Testis (tissue), 3 donors: ENCODE results near the gene ARPC2. TPM values are rescaled to one million over a fixed set of nuclear protein-coding genes. Genes with fewer than 3 reads are reported as not detected.

Experiments used
- DNase-seq: peaks from one replicate; pipeline ENCODE4 v3.0.0-alpha.2; 2019
- H3K27ac ChIP-seq, 2 donors: fragments of 200-600 bp; sonication (generic); one replicate each; pipeline ENCODE4 v1.5.1; 2019
- H3K27me3 ChIP-seq: fragments of 200-600 bp; sonication (generic); one replicate; pipeline ENCODE4 v1.5.1; 2019
- H3K36me3 ChIP-seq: fragments of 200-600 bp; sonication (generic); one replicate; pipeline ENCODE4 v1.5.1; 2017; ENCODE audit warnings: low read depth; ENCODE audit errors: missing control alignments
- H3K4me1 ChIP-seq: fragments of 200-600 bp; sonication (generic); one replicate; pipeline ENCODE4 v1.5.1; 2019
- H3K4me3 ChIP-seq, 2 donors: fragments of 200-600 bp; sonication (generic); one replicate each; pipeline ENCODE4 v1.5.1; 2017 to 2019
- H3K9me3 ChIP-seq: fragments of 200-600 bp; sonication (generic); one replicate; pipeline ENCODE4 v1.5.1; 2017
- POLR2A ChIP-seq: fragments of 450-650 bp; IDR thresholded peaks from one replicate; pipeline ENCODE4 v1.6.1; 2017; ENCODE audit warnings: antibody characterized with exemption, mild to moderate bottlenecking, moderate library complexity
- WGBS, 2 donors: methylation state at CpG; one replicate each; pipeline ENCODE4 v1.1.5; 2018; 5-methylcytosine and 5-hydroxymethylcytosine counted together
- intact Hi-C: fragments of 100-400 bp; cut with DNase I; formaldehyde crosslinking; loops from one replicate; pipeline ENCODE4 v1.15.1; 2023; ENCODE audit warnings: low total_unique reads
- polyA plus RNA-seq: library from polyadenylated mRNA; stranded (reverse); fragments of 350-450 nt; fragmentation: Illumina TruSeq; extraction: RNeasy Lipid Tissue Mini Kit (QIAGEN cat#74804); gene quantifications from one replicate; pipeline ENCODE4 v1.2.3, GENCODE V29; 2014; ENCODE audit warnings: low read depth, low replicate concordance; ENCODE audit not compliant: insufficient read depth
- total RNA-seq, 2 donors: library from RNA; depleted of rRNA; stranded (reverse); fragments of >200 nt; gene quantifications; one replicate each; pipeline ENCODE4 v1.2.3, GENCODE V29; 2016
- TF ChIP-seq, protein P1 (sequence below), 3 experiments: fragments of 450-650 bp in 2 of 3; fragments of 200-600 bp in 1 of 3; sonication (generic) in 1 of 3; IDR thresholded peaks; one replicate each; pipeline ENCODE4 v1.5.1; 2016 to 2019; ENCODE audit warnings: antibody characterized with exemption in 3 of 3, mild to moderate bottlenecking in 2 of 3, moderate library complexity in 1 of 3

ARPC2 gene
- total and polyA plus RNA-seq, 3 donors from 2014 or later: 255 to 338 (median 271) TPM

DNA sequence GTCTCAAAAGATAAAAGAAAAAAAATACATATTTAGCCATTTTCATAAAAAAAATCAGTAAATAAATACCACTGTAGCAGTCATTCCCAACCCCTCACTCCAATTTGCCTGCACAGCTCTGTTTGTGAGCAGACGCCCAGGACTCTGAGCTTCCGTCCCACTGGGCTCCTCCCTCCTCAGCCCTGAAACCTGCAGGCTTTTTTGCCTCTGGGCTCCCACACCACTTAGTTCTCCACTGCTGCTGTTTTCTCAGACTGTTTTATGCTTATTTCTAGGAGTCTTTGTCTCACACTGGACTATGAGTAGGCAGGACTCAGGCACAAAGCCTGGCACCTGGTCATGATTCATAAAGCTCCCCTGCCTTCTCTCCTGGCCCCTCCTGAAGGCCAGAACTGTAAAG lies 44.1 kb upstream of the ARPC2 start:
- TF ChIP-seq, protein P1, sequence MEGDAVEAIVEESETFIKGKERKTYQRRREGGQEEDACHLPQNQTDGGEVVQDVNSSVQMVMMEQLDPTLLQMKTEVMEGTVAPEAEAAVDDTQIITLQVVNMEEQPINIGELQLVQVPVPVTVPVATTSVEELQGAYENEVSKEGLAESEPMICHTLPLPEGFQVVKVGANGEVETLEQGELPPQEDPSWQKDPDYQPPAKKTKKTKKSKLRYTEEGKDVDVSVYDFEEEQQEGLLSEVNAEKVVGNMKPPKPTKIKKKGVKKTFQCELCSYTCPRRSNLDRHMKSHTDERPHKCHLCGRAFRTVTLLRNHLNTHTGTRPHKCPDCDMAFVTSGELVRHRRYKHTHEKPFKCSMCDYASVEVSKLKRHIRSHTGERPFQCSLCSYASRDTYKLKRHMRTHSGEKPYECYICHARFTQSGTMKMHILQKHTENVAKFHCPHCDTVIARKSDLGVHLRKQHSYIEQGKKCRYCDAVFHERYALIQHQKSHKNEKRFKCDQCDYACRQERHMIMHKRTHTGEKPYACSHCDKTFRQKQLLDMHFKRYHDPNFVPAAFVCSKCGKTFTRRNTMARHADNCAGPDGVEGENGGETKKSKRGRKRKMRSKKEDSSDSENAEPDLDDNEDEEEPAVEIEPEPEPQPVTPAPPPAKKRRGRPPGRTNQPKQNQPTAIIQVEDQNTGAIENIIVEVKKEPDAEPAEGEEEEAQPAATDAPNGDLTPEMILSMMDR (IDR thresholded peaks at IDR 0.05): no peak
- no peak for TF ChIP-seq POLR2A
- intact Hi-C loops: no loop called here
- DNase-seq: no peak
- Histone ChIP-seq H3K9me3 (no peaks in the 10 kb centered on the region), H3K4me3 (no peak overlapping the region), H3K27ac (no peak overlapping the region), H3K4me1 (no peaks in the 10 kb centered on the region), H3K36me3 (no peaks in the 10 kb centered on the region), H3K27me3 (no peaks in the 10 kb centered on the region)
- WGBS, 2 donors: 86 to 87% methylated on average over 2 of the region's 2 CpGs

DNA sequence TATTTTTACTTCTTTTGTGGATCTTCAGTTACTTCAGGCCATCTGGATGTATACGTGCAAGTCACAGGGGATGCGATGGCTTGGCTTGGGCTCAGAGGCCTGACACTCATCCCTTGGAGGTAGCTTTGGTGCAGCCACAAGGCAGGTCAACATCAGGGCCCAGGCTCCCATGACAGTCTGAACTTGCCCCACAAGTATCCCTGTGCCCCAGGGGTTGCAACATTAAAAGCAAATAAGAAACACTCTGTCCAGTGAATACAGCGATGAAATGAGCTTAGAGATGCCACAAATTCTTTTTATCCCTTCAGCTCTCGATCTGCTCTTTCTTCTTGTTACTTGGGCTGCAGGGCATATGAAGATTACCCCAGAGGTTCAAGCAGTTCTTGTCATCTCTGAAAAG lies 37.2 kb upstream of the ARPC2 start:
- no peak overlapping the region for H3K4me3 ChIP-seq
- H3K36me3 ChIP-seq: no peaks in the 10 kb centered on the region
- no peak overlapping the region for H3K27ac ChIP-seq
- no peaks in the 10 kb centered on the region for H3K27me3 ChIP-seq
- no peaks in the 10 kb centered on the region for H3K4me1 ChIP-seq
- TF ChIP-seq, protein P1 (IDR thresholded peaks at IDR 0.05): no peak
- TF ChIP-seq POLR2A: no peak
- H3K9me3 ChIP-seq: no peaks in the 10 kb centered on the region
- 84 to 90% methylated on average over 4 of the region's 4 CpGs for WGBS, 2 donors
- no peak for DNase-seq
- intact Hi-C loops: no loop called here

DNA sequence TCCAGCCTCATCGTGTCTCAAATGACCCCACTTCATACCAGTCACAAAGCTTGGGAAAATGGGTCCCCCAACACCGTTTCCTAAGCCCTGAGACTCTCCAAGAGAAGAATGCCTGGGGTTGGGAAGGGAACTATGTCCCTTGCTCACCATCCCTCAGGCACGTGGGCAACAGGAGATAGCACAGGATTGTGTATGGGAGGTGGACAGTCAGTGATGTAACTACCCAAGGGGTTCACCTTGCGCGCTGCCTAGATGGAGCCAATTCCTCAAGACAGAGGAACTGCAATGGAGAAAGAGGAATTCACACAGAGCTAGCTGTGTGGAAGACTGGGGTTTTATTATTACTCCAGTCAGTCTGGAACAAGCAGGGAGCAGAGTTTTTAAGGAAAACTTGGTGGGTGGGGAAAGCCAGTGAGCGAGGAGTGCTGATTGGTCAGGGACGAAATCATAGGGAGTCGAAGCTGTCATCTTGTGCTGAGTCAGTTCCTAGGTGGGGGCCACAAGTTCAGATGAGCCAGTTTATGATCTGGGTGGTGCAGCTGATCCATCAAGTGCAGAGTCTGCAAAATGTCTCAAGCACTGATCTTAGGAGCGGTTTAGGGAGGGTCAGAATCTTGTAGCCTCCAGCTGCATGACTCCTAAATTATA lies 36.4 kb upstream of the ARPC2 start:
- Histone ChIP-seq H3K4me1 (no peaks in the 10 kb centered on the region), H3K36me3 (no peaks in the 10 kb centered on the region), H3K9me3 (no peaks in the 10 kb centered on the region), H3K4me3 (no peak overlapping the region), H3K27me3 (no peaks in the 10 kb centered on the region), H3K27ac (no peak overlapping the region)
- intact Hi-C loops: no loop called here
- TF ChIP-seq POLR2A: no peak
- TF ChIP-seq, protein P1 (IDR thresholded peaks at IDR 0.05): no peak
- DNase-seq: no peak
- whole genome bisulfite sequencing, 2 donors: 68 to 72% methylated on average over 9 of the region's 9 CpGs

DNA sequence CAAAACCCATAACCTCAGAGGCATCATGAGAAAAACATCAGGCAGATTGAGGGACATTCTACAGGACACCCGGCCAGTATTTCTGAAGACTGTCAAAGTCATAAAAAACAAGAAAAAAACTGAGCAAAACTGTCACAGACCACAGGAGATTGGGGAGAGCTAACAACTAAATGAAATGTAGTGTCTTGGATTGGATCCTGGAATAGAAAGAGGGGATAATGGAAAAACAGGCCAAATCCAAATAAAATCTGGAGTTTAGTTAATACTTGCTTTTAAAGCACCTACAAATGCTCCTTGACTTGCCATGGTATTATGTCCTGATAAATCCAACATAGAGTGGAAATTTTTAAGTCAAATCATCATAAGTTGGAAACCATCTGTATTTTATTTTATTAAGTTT lies 32.7 kb upstream of the ARPC2 start:
- DNase-seq: no peak
- Histone ChIP-seq H3K4me3 (no peak overlapping the region), H3K27me3 (no peaks in the 10 kb centered on the region), H3K9me3 (no peaks in the 10 kb centered on the region), H3K36me3 (no peaks in the 10 kb centered on the region), H3K27ac (no peak overlapping the region), H3K4me1 (no peaks in the 10 kb centered on the region)
- WGBS, 2 donors: 87 to 96% methylated on average over 1 of the region's 1 CpG
- no peak for TF ChIP-seq POLR2A
- TF ChIP-seq, protein P1 (IDR thresholded peaks at IDR 0.05): no peak
- intact Hi-C loops: no loop called here

DNA sequence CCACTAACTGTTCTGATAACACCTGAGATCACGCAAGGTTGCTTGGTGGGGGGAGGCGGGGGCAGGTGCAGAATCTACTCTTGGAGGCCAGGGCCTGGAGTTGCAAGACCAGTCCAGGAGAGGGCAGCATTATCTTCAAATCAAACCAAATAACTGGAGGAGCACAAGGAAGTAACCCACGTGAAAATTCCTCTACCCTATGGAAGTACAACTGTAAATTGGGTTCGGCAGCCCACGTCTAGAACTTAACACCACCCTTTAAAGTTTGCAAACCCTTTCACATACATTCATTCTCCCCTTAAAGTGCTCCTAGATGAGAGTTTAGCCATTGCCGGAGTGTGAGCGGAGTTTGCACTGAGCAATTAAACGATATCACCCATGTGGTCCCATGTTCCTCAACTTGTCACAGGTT lies 30.6 kb upstream of the ARPC2 start:
- Histone ChIP-seq H3K27ac (no peak overlapping the region), H3K9me3 (no peaks in the 10 kb centered on the region), H3K4me1 (no peaks in the 10 kb centered on the region), H3K27me3 (no peaks in the 10 kb centered on the region), H3K36me3 (no peaks in the 10 kb centered on the region), H3K4me3 (no peak overlapping the region)
- no peak for TF ChIP-seq POLR2A
- TF ChIP-seq, protein P1 (IDR thresholded peaks at IDR 0.05): peak; percentile 69 to 84 (median 82)
- intact Hi-C loops: no loop called here
- WGBS, 2 donors: 50 to 53% methylated on average over 8 of the region's 8 CpGs
- peak; percentile 76 for DNase-seq
